H9 (cell line): Measurements from ENCODE around the gene RHBDF1. TPM values are rescaled to one million over a fixed set of nuclear protein-coding genes. Genes with fewer than 3 reads are reported as not detected.

Experiments
- DNase-seq: peaks from one replicate; pipeline ENCODE4 v3.0.0-alpha.2; 2017
- H2AFZ ChIP-seq: one replicate; pipeline ENCODE4 v1.6.1; 2013; ENCODE audit warnings: mild to moderate bottlenecking, low read length, control low read depth, moderate library complexity
- H2AK5ac ChIP-seq: 2 replicates; pipeline ENCODE4 v1.6.1; 2013; ENCODE audit warnings: low read length, control low read depth, mixed read lengths; ENCODE audit not compliant: insufficient read length
- H2BK120ac ChIP-seq: one replicate; pipeline ENCODE4 v1.6.1; 2013; ENCODE audit warnings: low read depth, mild to moderate bottlenecking, low read length, control low read depth, inconsistent platforms; ENCODE audit not compliant: poor library complexity, severe bottlenecking
- H2BK12ac ChIP-seq: 2 replicates; pipeline ENCODE4 v1.6.1; 2013; ENCODE audit warnings: low read length, control low read depth, mixed read lengths, low read depth; ENCODE audit not compliant: insufficient read length
- H2BK15ac ChIP-seq: 2 replicates; pipeline ENCODE4 v1.6.1; 2013; ENCODE audit warnings: low read depth, low read length, control low read depth
- H2BK20ac ChIP-seq: one replicate; pipeline ENCODE4 v1.6.1; 2013; ENCODE audit warnings: low read depth, mild to moderate bottlenecking, low read length, control low read depth, inconsistent platforms; ENCODE audit not compliant: poor library complexity, severe bottlenecking
- H2BK5ac ChIP-seq: 2 replicates; pipeline ENCODE4 v1.6.1; 2013; ENCODE audit warnings: low read length, control low read depth, mixed read lengths; ENCODE audit not compliant: insufficient read length
- H3K14ac ChIP-seq: 2 replicates; pipeline ENCODE4 v1.6.1; 2013; ENCODE audit warnings: low read length, control low read depth; ENCODE audit not compliant: insufficient read depth
- H3K18ac ChIP-seq: 2 replicates; pipeline ENCODE4 v1.6.1; 2013; ENCODE audit warnings: low read depth, mild to moderate bottlenecking, mixed read lengths, low read length, control low read depth; ENCODE audit not compliant: insufficient read length
- H3K23ac ChIP-seq: 2 replicates; pipeline ENCODE4 v1.6.1; 2013; ENCODE audit warnings: low read length, control low read depth, mixed read lengths, low read depth; ENCODE audit not compliant: insufficient read length
- H3K23me2 ChIP-seq: 2 replicates; pipeline ENCODE4 v1.6.1; 2013; ENCODE audit warnings: low read depth, mild to moderate bottlenecking, mixed read lengths, low read length, control low read depth; ENCODE audit not compliant: insufficient read length, poor library complexity, severe bottlenecking
- H3K27ac ChIP-seq: 2 replicates; pipeline ENCODE4 v1.5.1; 2013; ENCODE audit warnings: low read length, control low read depth, mixed read lengths, low read depth; ENCODE audit not compliant: insufficient read length
- H3K27me3 ChIP-seq: 2 replicates; pipeline ENCODE4 v1.6.1; 2013; ENCODE audit warnings: low read length, control low read depth, inconsistent platforms; ENCODE audit not compliant: insufficient read depth
- H3K4ac ChIP-seq: 2 replicates; pipeline ENCODE4 v1.6.1; 2013; ENCODE audit warnings: low read depth, mild to moderate bottlenecking, control low read depth, inconsistent platforms, low read length, moderate library complexity
- H3K4me1 ChIP-seq: 2 replicates; pipeline ENCODE4 v1.6.1; 2013; ENCODE audit warnings: low read length, control low read depth, inconsistent platforms; ENCODE audit not compliant: insufficient read depth
- H3K4me2 ChIP-seq: 2 replicates; pipeline ENCODE4 v1.6.1; 2013; ENCODE audit warnings: low read length, control low read depth, mixed read lengths; ENCODE audit not compliant: insufficient read length, insufficient read depth
- H3K56ac ChIP-seq: 2 replicates; pipeline ENCODE4 v1.6.1; 2013; ENCODE audit warnings: low read depth, mild to moderate bottlenecking, mixed read lengths, low read length, control low read depth; ENCODE audit not compliant: insufficient read length
- H3K79me1 ChIP-seq: 2 replicates; pipeline ENCODE4 v1.6.1; 2013; ENCODE audit warnings: low read depth, mild to moderate bottlenecking, moderate library complexity, low read length, control low read depth, inconsistent platforms; ENCODE audit not compliant: insufficient read depth, poor library complexity, severe bottlenecking
- H3K79me2 ChIP-seq: 2 replicates; pipeline ENCODE4 v1.6.1; 2013; ENCODE audit warnings: low read length, control low read depth, inconsistent platforms; ENCODE audit not compliant: insufficient read depth
- H3K9ac ChIP-seq: 2 replicates; pipeline ENCODE4 v1.6.1; 2013; ENCODE audit warnings: low read length, control low read depth, mixed read lengths; ENCODE audit not compliant: insufficient read length; ENCODE audit errors: extremely low read depth
- H3K9me3 ChIP-seq: one replicate; pipeline ENCODE4 v1.6.1; 2013; ENCODE audit warnings: low read depth, low read length, inconsistent platforms; ENCODE audit not compliant: control insufficient read depth
- H3T11ph ChIP-seq: one replicate; pipeline ENCODE4 v1.6.1; 2013; ENCODE audit warnings: mild to moderate bottlenecking, low read length, control low read depth, inconsistent platforms
- H4K20me1 ChIP-seq: one replicate; pipeline ENCODE4 v1.6.1; 2013; ENCODE audit not compliant: control insufficient read depth, insufficient read length, insufficient read depth
- H4K5ac ChIP-seq: 2 replicates; pipeline ENCODE4 v1.6.1; 2013; ENCODE audit warnings: low read depth, mild to moderate bottlenecking, mixed read lengths, low read length, control low read depth; ENCODE audit not compliant: insufficient read length
- H4K8ac ChIP-seq: replicated peaks from 2 replicates; pipeline ENCODE4 v1.6.1; 2013; ENCODE audit warnings: low read length, control low read depth, mixed read lengths, low read depth; ENCODE audit not compliant: insufficient read length
- H4K91ac ChIP-seq: 2 replicates; pipeline ENCODE4 v1.6.1; 2013; ENCODE audit warnings: low read depth, mild to moderate bottlenecking, moderate library complexity, mixed read lengths, low read length, control low read depth; ENCODE audit not compliant: insufficient read length
- H3K27ac Mint-ChIP-seq, 3 experiments: 2 replicates in 2 of 3; 3 replicates in 1 of 3; pipeline ENCODE4 v1.8.0; 2020 to 2021; ENCODE audit warnings: mixed read lengths in 3 of 3, mild to moderate bottlenecking in 1 of 3, moderate library complexity in 1 of 3
- H3K27me3 Mint-ChIP-seq: 2 replicates; pipeline ENCODE4 v1.8.0; 2021; ENCODE audit warnings: low read depth, mild to moderate bottlenecking, moderate library complexity, mixed read lengths
- H3K36me3 Mint-ChIP-seq, 3 experiments: 2 replicates in 2 of 3; 3 replicates in 1 of 3; pipeline ENCODE4 v1.8.0; 2020 to 2021; ENCODE audit warnings: low read depth in 3 of 3, mixed read lengths in 3 of 3; ENCODE audit not compliant: insufficient read depth in 1 of 3
- H3K4me1 Mint-ChIP-seq, 2 experiments: 2 replicates each; pipeline ENCODE4 v1.8.0; 2020; ENCODE audit warnings: mixed read lengths in 2 of 2
- H3K4me3 Mint-ChIP-seq, 2 experiments: 2 replicates in 1 of 2; 3 replicates in 1 of 2; pipeline ENCODE4 v1.8.0; 2020 to 2021; ENCODE audit warnings: mild to moderate bottlenecking in 2 of 2, mixed read lengths in 2 of 2, moderate library complexity in 1 of 2
- H3K9me3 Mint-ChIP-seq, 2 experiments: 2 replicates in 1 of 2; 3 replicates in 1 of 2; pipeline ENCODE4 v1.8.0; 2020; ENCODE audit warnings: mild to moderate bottlenecking in 2 of 2, mixed read lengths in 2 of 2, moderate library complexity in 1 of 2
- CTCF ChIP-seq: fragments of 200-600 bp; sonication (generic); conservative IDR thresholded peaks from 3 replicates; pipeline ENCODE4 v1.8.0; 2021; ENCODE audit warnings: antibody characterized with exemption, mild to moderate bottlenecking
- WGBS: extraction: QIAGEN DNeasy Blood & Tissue Kit; methylation state at CpG from one replicate; pipeline ENCODE4 v1.1.7; 2013; ENCODE audit warnings: missing lambda C conversion rate, low lambda C conversion rate, mixed read lengths; ENCODE audit not compliant: insufficient read length; ENCODE audit errors: extremely low coverage; 5-methylcytosine and 5-hydroxymethylcytosine counted together
- total RNA-seq: library from RNA; stranded (reverse); gene quantifications from 2 replicates; pipeline ENCODE4 v1.2.1, GENCODE V29; 2021

RHBDF1 gene
- total RNA-seq, 1 experiment from 2014 or later = 34.6 TPM

- no peak overlapping the region for H4K5ac ChIP-seq
- no peak overlapping the region for H3K56ac ChIP-seq
- no peaks in the 10 kb centered on the region for H4K20me1 ChIP-seq
- TF ChIP-seq CTCF = no peak
- H2AK5ac ChIP-seq = no peak overlapping the region
- H2BK20ac ChIP-seq = no peak overlapping the region
- H3K79me1 ChIP-seq = no peaks in the 10 kb centered on the region
- DNase-seq = no peak
- no peak overlapping the region for H3K27ac ChIP-seq
- Mint-ChIP-seq H3K9me3 (no peaks in the 10 kb centered on the region), H3K36me3 (peaks cover 20 to 54% (median 50%) of the 10 kb centered on the region in 3 experiments; a peak in 6 of 7 replicates), H3K27ac (no peak overlapping the region), H3K4me1 (peaks cover 3 to 4% of the 10 kb centered on the region in 2 experiments; a peak in 3 of 4 replicates), H3K27me3 (peaks cover 1% of the 10 kb centered on the region; the same call in 1 of the 2 replicates), H3K4me3 (no peak overlapping the region)
- H2AFZ ChIP-seq = no peak overlapping the region
- no peak overlapping the region for H4K91ac ChIP-seq
- no peak overlapping the region for H3K14ac ChIP-seq
- no peak overlapping the region for H3K18ac ChIP-seq
- no peaks in the 10 kb centered on the region for H3K27me3 ChIP-seq
- no peaks in the 10 kb centered on the region for H3K23me2 ChIP-seq
- no peak overlapping the region for H3K4me2 ChIP-seq
- no peak overlapping the region for H3K9ac ChIP-seq
- H3K4ac ChIP-seq = no peak overlapping the region
- WGBS = no CpG with 5 or more reads among the region's 32 CpGs
- no peaks in the 10 kb centered on the region for H3K79me2 ChIP-seq
- H2BK12ac ChIP-seq = no peak overlapping the region
- H2BK15ac ChIP-seq = no peak overlapping the region
- H3K9me3 ChIP-seq = no peaks in the 10 kb centered on the region
- H2BK120ac ChIP-seq = no peak overlapping the region
- no peak overlapping the region for H3K23ac ChIP-seq
- no peak overlapping the region for H4K8ac ChIP-seq
- no peak overlapping the region for H2BK5ac ChIP-seq
- H3T11ph ChIP-seq = no peak overlapping the region
- H3K4me1 ChIP-seq = no peaks in the 10 kb centered on the region
Observed at GRCh38 chr16:61879-62281, 10.6 kb downstream of the RHBDF1 start.
